ENCODE results near the gene TMEM80.
"Not testable (repeated sequence)": the region's sequence is repeated elsewhere in the genome, so short reads cannot be mapped to it uniquely, and the experiment has no call there.

TMEM80 gene

GRCh38 chr11:689625-690024, 6.0 kb upstream of the TMEM80 start:
- DNase-seq (ENCODE audit: low read depth in 2 of 2): no peak
- H3K4me3 ChIP-seq (replicated peaks in 1 of 2; ENCODE audit: low read depth in 2 of 2, low read length in 2 of 2): no peak overlapping the region
- TF ChIP-seq CTCF (IDR thresholded peaks at IDR 0.05; ENCODE audit: low read depth, low read length): no peak

- not testable (repeated sequence) for H3K4me3 ChIP-seq (replicated peaks in 1 of 2; ENCODE audit: low read depth in 2 of 2, low read length in 2 of 2); DNase-seq (ENCODE audit: low read depth in 2 of 2)
Measured at GRCh38 chr11:690244-690643, 5.4 kb upstream of the TMEM80 start.

GRCh38 chr11:690738-691633, 4.6 kb upstream of the TMEM80 start:
- no peak overlapping the region for H3K4me3 ChIP-seq (replicated peaks in 1 of 2; ENCODE audit: low read depth in 2 of 2, low read length in 2 of 2)
- TF ChIP-seq CTCF (IDR thresholded peaks at IDR 0.05; ENCODE audit: low read depth, low read length): no peak
- peak in 1 of 2 donors; percentile 25 for DNase-seq (ENCODE audit: low read depth in 2 of 2)

GRCh38 chr11:691710-692590, 3.7 kb upstream of the TMEM80 start:
- H3K4me3 ChIP-seq (replicated peaks in 1 of 2; ENCODE audit: low read depth in 2 of 2, low read length in 2 of 2): no peak overlapping the region
- no peak for DNase-seq (ENCODE audit: low read depth in 2 of 2)
- TF ChIP-seq CTCF (IDR thresholded peaks at IDR 0.05; ENCODE audit: low read depth, low read length): no peak

GRCh38 chr11:692824-693414, 2.7 kb upstream of the TMEM80 start:
- DNase-seq (ENCODE audit: low read depth in 2 of 2): no peak
- H3K4me3 ChIP-seq (replicated peaks in 1 of 2; ENCODE audit: low read depth in 2 of 2, low read length in 2 of 2): peak overlapping the region in 1 of 2 donors; percentile 80
- no peak for TF ChIP-seq CTCF (IDR thresholded peaks at IDR 0.05; ENCODE audit: low read depth, low read length)

GRCh38 chr11:693415-693831, 2.2 kb upstream of the TMEM80 start:
- peak overlapping the region in 1 of 2 donors; percentile 80 for H3K4me3 ChIP-seq (replicated peaks in 1 of 2; ENCODE audit: low read depth in 2 of 2, low read length in 2 of 2)
- DNase-seq (ENCODE audit: low read depth in 2 of 2): peak; percentile 17 to 48
- no peak for TF ChIP-seq CTCF (IDR thresholded peaks at IDR 0.05; ENCODE audit: low read depth, low read length)

Measured in cardiac fibroblast (primary cell).